ENCODE results near the gene FAHD1.
A peak's percentile ranks its signal among the peaks of the same experiment; 100 is the strongest.
"Not testable (repeated sequence)": the region's sequence is repeated elsewhere in the genome, so short reads cannot be mapped to it uniquely, and the experiment has no call there.

The FAHD1 gene

GRCh38 chr16:1789643-1790045 is 37.4 kb upstream of the FAHD1 start:
- no peak for DNase-seq (ENCODE audit: low read depth)

GRCh38 chr16:1790261-1790610 is 36.8 kb upstream of the FAHD1 start:
- no peak for DNase-seq (ENCODE audit: low read depth)

GRCh38 chr16:1790611-1791255 is 36.3 kb upstream of the FAHD1 start:
- no peak for DNase-seq (ENCODE audit: low read depth)

- DNase-seq (ENCODE audit: low read depth): no peak
Measured at GRCh38 chr16:1791256-1791942, 35.6 kb upstream of the FAHD1 start.

- no peak for DNase-seq (ENCODE audit: low read depth)
Measured at GRCh38 chr16:1791943-1792812, 34.8 kb upstream of the FAHD1 start.

- DNase-seq (ENCODE audit: low read depth): no peak
Measured at GRCh38 chr16:1792836-1793577, 34.0 kb upstream of the FAHD1 start.

- no peak for DNase-seq (ENCODE audit: low read depth)
Measured at GRCh38 chr16:1793578-1794220, 33.3 kb upstream of the FAHD1 start, which contains the start of gene IGFALS. IGFALS (minus strand) TSS chr16:1793705; CDS start chr16:1793652, 53 bp downstream.

- no peak for DNase-seq (ENCODE audit: low read depth)
Measured at GRCh38 chr16:1794221-1794871, 32.7 kb upstream of the FAHD1 start.

- DNase-seq (ENCODE audit: low read depth): no peak
Measured at GRCh38 chr16:1794908-1795666, 31.9 kb upstream of the FAHD1 start.

GRCh38 chr16:1799263-1799662 is 27.7 kb upstream of the FAHD1 start:
- not testable (repeated sequence) for DNase-seq (ENCODE audit: low read depth)

- DNase-seq (ENCODE audit: low read depth): no peak
Measured at GRCh38 chr16:1800701-1801100, 26.3 kb upstream of the FAHD1 start.

- no peak for DNase-seq (ENCODE audit: low read depth)
Measured at GRCh38 chr16:1807626-1808025, 19.4 kb upstream of the FAHD1 start.

GRCh38 chr16:1808691-1809090 is 18.3 kb upstream of the FAHD1 start:
- no peak for DNase-seq (ENCODE audit: low read depth)

- DNase-seq (ENCODE audit: low read depth): no peak
Measured at GRCh38 chr16:1809281-1809801, 17.7 kb upstream of the FAHD1 start.

- DNase-seq (ENCODE audit: low read depth): no peak
Measured at GRCh38 chr16:1810106-1810505, 16.9 kb upstream of the FAHD1 start.

- DNase-seq (ENCODE audit: low read depth): no peak
Measured at GRCh38 chr16:1810536-1810935, 16.5 kb upstream of the FAHD1 start.

- peak; percentile 60 for DNase-seq (ENCODE audit: low read depth)
Measured at GRCh38 chr16:1812732-1813163, 14.3 kb upstream of the FAHD1 start.

GRCh38 chr16:1815461-1815860 is 11.5 kb upstream of the FAHD1 start:
- DNase-seq (ENCODE audit: low read depth): no peak

- no peak for DNase-seq (ENCODE audit: low read depth)
Measured at GRCh38 chr16:1816396-1817275, 10.4 kb upstream of the FAHD1 start.

Data from EH (cell line).